SH-SY5Y (cell line): ENCODE data around the gene CTSD.

ENCODE experiments used
- GATA2 ChIP-seq: IDR thresholded peaks from 2 replicates; pipeline ENCODE4 v1.6.1; 2011; ENCODE audit warnings: mild to moderate bottlenecking, low read depth, low read length
- GATA3 ChIP-seq: IDR thresholded peaks from 2 replicates; pipeline ENCODE4 v1.6.1; 2011; ENCODE audit warnings: low read depth, mild to moderate bottlenecking, low read length, moderate library complexity

CTSD gene

GRCh38 chr11:1776331-1776851 is 12.7 kb upstream of the CTSD start:
- no peak for TF ChIP-seq GATA2
- no peak for TF ChIP-seq GATA3

- TF ChIP-seq GATA3 (no peak), GATA2 (no peak)
Measured at GRCh38 chr11:1774886-1775285, 11.2 kb upstream of the CTSD start.

DNA sequence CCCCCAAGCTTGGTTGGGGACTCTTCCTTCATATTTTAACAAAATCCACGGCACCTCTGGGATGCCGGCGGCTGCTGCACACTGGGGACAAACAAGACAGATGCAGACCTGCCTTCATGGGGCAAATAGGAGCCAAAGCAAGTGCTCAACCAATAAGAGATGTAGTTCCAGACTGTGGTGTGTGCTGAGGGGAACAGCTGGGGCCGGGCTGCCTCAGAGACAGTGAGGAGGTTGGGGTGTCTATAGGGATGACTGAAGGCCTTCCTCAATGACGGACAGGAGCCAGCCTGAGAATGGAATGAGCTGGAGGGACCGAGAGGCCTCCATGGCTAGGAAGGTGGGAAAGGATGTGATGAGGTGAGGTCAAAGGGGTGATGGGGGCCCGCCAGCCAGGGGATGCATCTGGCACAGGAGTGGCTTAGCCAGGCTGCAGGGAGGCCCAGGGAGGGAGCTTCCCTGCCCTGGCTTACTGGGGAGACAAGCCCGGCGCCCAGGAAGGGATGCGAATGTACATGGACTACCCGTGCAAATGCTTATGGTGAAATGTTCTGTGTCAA is 10.3 kb upstream of the CTSD start:
- TF ChIP-seq GATA3 (no peak), GATA2 (no peak)

GRCh38 chr11:1773131-1773993 is 9.6 kb upstream of the CTSD start:
- TF ChIP-seq GATA2, result no peak
- no peak for TF ChIP-seq GATA3

DNA sequence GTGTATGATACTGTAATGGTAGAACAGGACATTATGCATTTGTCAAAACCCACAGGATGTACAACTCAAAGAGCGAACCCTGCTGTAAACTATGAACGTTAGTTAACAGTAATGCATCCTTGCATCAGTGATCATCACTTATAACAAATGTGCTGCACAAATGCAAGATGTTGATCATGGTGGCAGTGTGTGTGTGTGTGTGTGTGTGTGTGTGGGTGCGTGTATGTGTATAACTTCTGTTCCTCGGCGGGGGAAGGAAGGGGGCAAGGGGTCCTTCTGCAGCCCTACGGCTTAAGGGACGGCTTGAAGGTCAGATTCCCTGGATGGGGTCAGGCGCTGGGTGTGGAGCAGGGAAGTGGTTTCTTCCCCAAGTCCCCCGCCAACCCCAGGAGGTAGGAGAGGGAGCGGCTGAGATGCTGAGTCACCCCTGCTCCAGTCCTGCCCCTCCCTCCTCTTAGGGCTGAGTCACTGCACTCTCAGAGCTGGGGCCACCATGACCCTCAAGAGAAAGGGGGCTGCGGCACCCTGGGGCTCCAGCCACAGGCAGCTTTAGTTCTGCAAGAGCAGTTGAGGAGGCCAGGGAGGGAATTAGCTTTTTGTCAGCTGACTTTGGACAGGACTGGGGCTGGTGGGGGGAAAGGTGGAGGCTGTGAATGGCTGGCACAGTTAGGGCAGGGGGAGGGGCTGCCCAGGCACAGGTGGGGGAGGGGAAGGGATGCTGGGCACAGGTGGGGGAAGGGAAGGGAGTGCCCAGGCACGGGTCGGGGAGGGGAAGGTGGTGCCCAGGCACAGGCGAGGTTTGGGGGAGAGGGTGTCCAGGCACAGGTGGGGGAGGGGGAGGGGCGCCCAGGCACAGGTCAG is 8.8 kb upstream of the CTSD start:
- no peak for TF ChIP-seq GATA2
- TF ChIP-seq GATA3, result no peak

DNA sequence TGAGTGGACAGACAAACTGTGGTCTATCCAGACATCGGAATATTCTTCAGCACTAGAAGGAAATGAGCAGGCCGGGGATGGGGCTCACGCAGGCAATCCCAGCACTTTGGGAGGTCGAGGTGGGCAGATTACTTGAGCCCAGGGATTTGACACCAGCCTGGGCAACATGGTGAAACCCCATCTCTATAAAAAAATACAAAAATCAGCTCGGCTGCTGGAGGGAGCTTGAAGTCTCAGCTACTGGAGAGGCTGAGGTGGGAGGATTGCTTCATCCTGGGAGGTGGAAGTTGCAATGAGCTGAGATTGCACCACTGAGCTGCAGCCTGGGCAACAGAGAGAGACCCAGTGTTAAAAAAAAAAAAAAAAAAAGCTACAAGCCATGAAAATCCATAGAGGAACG is 8.0 kb upstream of the CTSD start:
- TF ChIP-seq GATA2 (no peak), GATA3 (no peak)

- TF ChIP-seq GATA2 (no peak), GATA3 (no peak)
Measured at GRCh38 chr11:1771273-1771672, 7.5 kb upstream of the CTSD start.

GRCh38 chr11:1770528-1770927 is 6.8 kb upstream of the CTSD start:
- TF ChIP-seq GATA2 (no peak), GATA3 (no peak)

DNA sequence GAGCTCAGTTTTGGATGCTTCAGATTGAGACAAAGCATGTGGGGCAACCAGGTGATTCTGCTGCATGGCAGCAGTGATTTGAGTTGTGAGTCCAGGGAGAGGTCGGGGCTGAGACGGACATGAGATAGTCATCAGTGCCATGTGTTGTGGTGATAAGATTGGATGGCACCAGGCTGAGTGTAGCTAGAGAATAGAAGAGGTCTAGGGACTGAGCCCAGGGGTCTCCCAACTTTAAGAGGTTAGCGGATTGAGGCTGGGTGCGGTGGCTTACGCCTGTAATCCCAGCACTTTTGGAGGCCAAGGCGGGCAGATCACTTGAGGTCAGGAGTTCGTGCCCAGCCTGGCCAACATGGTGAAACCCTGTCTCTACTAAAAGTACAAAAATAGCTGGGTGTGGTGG is 6.3 kb upstream of the CTSD start:
- TF ChIP-seq GATA2 (no peak), GATA3 (no peak)

DNA sequence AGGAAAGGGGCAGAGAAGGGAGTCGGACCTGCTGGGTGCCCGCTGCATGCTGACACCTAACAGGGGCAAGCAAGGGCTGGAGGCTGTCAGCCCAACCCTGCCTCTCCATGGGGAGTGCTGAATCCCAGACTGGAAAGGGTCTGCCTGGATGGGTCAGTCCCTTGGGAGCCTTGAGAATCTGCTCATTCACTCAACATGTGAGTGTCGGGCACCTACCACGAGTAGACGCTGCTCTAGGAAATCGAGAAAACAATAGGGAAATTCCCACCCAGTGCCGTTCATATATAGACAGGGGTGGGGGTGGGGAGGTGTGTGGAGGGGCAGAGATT is 4.4 kb upstream of the CTSD start:
- TF ChIP-seq GATA2, result no peak

DNA sequence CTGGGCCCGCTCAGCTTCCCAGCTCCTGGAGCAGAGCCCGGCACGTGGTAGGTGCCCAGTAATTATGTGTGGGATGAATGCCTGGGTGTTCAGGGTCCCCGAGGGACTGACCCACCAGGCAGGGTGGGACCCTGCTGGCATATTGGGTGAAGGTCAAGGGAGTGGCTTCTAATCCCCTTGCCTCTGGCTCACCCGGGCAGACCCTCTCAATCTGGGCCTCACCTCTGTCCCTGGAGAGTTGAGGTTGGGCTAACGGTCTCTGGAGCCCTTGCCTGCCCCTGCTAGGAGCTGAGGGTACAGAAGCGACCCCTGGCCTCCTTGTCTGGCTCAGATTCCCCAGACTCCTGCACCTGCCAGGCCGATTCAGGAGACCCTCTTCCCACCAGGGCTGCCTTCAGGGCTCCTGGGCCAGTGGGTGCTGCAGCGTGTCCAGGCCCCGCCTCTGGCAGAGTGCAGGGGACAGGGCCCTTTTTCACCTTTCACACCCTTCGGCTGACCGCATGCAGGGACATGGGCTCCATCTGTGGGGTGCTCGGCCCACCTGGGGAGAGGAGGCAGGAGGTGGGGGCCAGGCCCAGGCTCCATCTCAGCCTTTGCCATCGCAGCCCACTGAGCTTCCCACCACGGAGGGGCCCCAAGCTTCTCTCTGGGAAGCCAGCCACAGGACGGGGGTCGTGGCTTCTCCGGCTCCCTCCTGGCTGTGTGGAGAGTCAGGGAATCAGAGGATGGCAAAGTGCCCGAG is 3.8 kb upstream of the CTSD start:
- TF ChIP-seq GATA3, result no peak
- TF ChIP-seq GATA2, result no peak

DNA sequence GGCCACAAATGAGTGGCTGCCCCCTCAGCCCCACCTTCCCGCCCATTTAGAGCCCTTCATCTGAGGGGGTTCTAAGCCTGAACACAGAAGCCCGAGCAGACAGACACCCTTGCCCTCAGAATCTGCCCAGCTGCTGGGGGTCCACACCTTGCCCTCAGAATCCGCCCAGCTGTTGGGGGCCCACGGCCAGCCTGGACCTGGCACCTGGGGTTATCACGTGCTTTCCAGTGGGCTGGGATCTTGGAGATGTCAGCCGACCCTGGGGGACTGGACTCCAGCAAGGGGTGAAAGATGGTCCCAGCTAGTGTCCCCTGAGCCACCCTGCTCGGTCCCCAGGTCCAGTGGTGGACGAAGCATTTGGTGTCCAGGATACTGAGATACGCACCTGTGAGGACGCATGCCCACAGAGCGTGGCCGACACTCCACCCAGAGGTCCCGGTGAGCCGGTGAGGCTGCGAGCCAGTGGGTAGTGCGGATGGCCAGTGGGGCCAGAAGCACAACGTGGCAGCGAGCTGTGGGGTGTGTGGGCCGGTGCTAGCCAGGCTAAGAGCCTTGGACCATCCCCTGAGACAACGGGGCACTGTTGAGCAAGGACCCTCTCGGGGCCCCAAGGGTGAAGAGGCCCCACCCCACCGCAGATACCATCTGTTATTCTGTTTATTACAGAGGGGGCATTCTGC is 3.1 kb upstream of the CTSD start:
- TF ChIP-seq GATA3, result no peak
- TF ChIP-seq GATA2, result no peak
